Thoracic aorta (tissue), 2 donors: ENCODE measurements around the gene KIF21B. TPM values are rescaled to one million over a fixed set of nuclear protein-coding genes. Genes with fewer than 3 reads are reported as not detected.
A peak's percentile ranks its signal among the peaks of the same experiment; 100 is the strongest.

ENCODE experiments used
- ATAC-seq: fragments of 150-250 bp; one replicate; pipeline ENCODE4 v1.8.0; 2017; ENCODE audit warnings: low read depth; ENCODE audit not compliant: insufficient number of reproducible peaks, low FRiP score
- DNase-seq: peaks from one replicate; pipeline ENCODE4 v3.0.0-alpha.2; 2020; ENCODE audit warnings: low spot score
- H3K27ac ChIP-seq, 2 donors: fragments of 200-600 bp; sonication (generic); 1 replicate in 1 of 2; 2 replicates in 1 of 2; pipeline ENCODE4 v1.5.1; 2016; ENCODE audit warnings: mild to moderate bottlenecking in 2 of 2, moderate library complexity in 2 of 2
- H3K27me3 ChIP-seq: fragments of 200-600 bp; sonication (generic); replicated peaks from 2 replicates; pipeline ENCODE4 v1.6.0; 2016; ENCODE audit warnings: mild to moderate bottlenecking; ENCODE audit not compliant: insufficient read depth
- H3K36me3 ChIP-seq: fragments of 200-600 bp; sonication (generic); one replicate; pipeline ENCODE4 v1.5.1; 2016
- H3K4me1 ChIP-seq, 2 donors: fragments of 200-600 bp; sonication (generic); 1 replicate in 1 of 2; 2 replicates in 1 of 2; pipeline versions ENCODE4 v1.5.1 to v1.6.0; 2016; ENCODE audit warnings: low read depth in 2 of 2, mild to moderate bottlenecking in 1 of 2; ENCODE audit not compliant: control insufficient read depth in 1 of 2
- H3K4me3 ChIP-seq: fragments of 200-600 bp; sonication (generic); 2 replicates; pipeline ENCODE4 v1.5.1; 2016; ENCODE audit warnings: mild to moderate bottlenecking
- H3K9me3 ChIP-seq: fragments of 200-600 bp; sonication (generic); 2 replicates; pipeline ENCODE4 v1.5.1; 2016
- total RNA-seq, 2 donors: library from RNA; depleted of rRNA; stranded (reverse); fragments of >200 nt; gene quantifications; one replicate each; pipeline versions ENCODE4 v1.1.0 to v1.2.3, GENCODE V29; 2016
- TF ChIP-seq, protein P1 (sequence below): fragments of 200-600 bp; sonication (generic); IDR thresholded peaks from one replicate; pipeline ENCODE4 v1.5.1; 2019; ENCODE audit warnings: antibody characterized with exemption

KIF21B gene
- total RNA-seq, 2 donors from 2014 or later, result 4.2 to 4.7 TPM

DNA sequence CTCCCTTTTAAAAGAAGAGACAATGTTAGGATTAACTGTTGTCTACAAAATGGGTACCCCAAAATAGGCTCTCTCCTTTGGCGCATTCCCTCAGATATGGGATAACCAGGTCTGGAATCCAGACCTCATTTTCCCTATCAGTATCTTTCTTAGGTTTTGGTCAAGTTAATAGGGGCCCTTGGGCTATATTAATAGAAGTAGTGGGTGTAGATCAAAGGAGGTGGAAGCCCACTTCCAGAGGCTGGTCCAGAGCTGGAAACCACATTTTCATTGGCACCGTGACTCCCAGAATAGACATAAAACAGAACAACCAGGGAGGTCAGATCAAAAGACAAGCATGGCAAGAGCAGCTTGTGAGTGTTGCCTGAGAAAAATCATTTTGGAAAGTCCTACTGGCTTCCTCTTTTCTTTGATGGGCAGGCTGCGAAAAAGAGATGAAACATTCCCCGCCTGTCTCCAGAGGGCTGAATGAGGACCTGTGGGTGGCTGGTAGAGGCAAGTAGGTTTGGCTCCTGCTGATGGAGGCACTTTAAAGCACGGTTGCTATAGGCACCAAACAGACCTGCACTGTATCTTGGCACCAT, 25.8 kb upstream of the KIF21B start:
- TF ChIP-seq, protein P1, sequence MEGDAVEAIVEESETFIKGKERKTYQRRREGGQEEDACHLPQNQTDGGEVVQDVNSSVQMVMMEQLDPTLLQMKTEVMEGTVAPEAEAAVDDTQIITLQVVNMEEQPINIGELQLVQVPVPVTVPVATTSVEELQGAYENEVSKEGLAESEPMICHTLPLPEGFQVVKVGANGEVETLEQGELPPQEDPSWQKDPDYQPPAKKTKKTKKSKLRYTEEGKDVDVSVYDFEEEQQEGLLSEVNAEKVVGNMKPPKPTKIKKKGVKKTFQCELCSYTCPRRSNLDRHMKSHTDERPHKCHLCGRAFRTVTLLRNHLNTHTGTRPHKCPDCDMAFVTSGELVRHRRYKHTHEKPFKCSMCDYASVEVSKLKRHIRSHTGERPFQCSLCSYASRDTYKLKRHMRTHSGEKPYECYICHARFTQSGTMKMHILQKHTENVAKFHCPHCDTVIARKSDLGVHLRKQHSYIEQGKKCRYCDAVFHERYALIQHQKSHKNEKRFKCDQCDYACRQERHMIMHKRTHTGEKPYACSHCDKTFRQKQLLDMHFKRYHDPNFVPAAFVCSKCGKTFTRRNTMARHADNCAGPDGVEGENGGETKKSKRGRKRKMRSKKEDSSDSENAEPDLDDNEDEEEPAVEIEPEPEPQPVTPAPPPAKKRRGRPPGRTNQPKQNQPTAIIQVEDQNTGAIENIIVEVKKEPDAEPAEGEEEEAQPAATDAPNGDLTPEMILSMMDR, result no peak
- H3K4me1 ChIP-seq, result peaks cover 3 to 6% of the 10 kb centered on the region in 2 donors
- no peaks in the 10 kb centered on the region for H3K27me3 ChIP-seq
- no peaks in the 10 kb centered on the region for H3K36me3 ChIP-seq
- H3K9me3 ChIP-seq, result no peaks in the 10 kb centered on the region
- DNase-seq (no peak), ATAC-seq (no peak)
- H3K4me3 ChIP-seq, result no peak overlapping the region
- H3K27ac ChIP-seq, result no peak overlapping the region

DNA sequence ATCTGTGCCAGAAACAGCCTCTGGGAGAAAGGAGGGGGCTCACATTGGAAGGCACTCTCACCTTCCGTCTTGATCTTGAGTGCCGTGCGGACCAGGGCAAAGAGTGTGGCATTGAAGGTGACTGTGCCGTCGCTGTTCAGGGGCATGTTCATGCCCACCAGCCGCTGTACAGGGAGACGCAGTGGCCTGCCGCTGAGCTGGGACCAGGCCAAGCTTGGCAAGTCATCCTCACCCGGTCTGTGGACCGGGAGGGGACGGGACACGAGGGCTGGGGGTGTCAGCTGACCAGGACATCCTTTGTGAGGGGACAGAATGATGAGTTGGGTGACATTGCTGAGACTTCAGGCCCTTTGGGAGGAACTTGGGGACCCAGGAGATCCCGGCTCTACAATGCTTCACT, 25.0 kb upstream of the KIF21B start:
- Histone ChIP-seq H3K4me3 (no peak overlapping the region), H3K9me3 (no peaks in the 10 kb centered on the region), H3K27me3 (no peaks in the 10 kb centered on the region), H3K36me3 (no peaks in the 10 kb centered on the region), H3K27ac (no peak overlapping the region), H3K4me1 (no peaks in the 10 kb centered on the region)
- ATAC-seq, result no peak
- TF ChIP-seq, protein P1, result no peak
- DNase-seq, result no peak

DNA sequence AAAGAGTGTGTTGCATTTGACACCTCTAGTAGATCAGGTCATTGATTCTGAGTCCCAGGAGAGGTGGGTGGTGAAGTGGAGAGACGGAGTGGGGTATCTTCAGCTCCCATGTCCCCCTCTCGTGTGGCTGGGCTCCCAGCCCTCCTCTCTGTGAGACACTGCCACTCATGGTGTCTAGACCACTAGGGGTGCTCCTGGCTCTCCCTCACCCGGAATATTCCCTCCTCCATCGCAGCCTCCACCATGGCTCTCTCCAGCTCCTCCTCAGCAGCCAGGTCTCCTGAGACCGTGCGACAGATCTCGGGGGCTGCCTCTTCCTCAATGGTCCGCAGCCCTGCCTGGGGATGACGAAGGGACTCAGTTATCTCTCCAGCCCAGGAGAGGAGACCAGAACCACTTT, 20.6 kb upstream of the KIF21B start:
- no peaks in the 10 kb centered on the region for H3K27me3 ChIP-seq

DNA sequence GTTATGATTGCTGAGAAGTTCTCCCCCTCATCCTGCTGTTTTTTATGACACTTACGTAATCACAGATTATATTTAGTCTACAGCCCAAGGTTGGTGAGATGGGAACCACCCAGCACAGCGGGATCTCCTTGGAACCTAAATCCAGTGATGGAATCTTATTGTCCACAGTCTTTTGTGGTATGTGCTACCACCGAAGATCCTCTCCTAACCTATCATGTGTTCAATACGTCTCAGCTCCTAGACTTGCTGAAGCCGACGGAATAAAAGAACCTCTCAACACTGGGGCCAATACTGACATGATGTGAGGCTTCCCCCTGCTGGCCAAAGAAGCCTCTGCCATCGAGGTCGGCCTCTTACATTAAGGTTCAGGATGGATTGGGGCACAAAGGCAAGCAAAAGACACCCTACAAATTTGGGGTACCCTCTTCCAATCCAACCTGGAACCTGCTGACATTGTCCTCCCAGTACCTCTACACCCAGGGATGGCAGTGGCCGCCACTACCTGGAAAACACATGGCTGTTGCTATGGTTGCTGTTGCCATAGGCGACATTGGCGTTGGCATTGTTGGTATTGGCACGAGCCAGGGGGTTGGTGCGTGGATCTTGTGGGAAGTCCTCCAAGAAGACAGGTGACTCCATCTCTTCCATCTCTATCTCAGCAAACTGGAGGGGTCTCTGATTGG, 19.4 kb upstream of the KIF21B start:
- Histone ChIP-seq H3K27me3 (no peaks in the 10 kb centered on the region), H3K36me3 (no peaks in the 10 kb centered on the region), H3K4me3 (no peak overlapping the region), H3K27ac (no peak overlapping the region), H3K9me3 (no peaks in the 10 kb centered on the region), H3K4me1 (no peaks in the 10 kb centered on the region)
- DNase-seq (no peak), ATAC-seq (peak; percentile 33)
- TF ChIP-seq, protein P1, result peak; percentile 76

More for the DNA sequence above, 20.6 kb upstream of the KIF21B start:
- H3K4me3 ChIP-seq, result no peak overlapping the region
- H3K9me3 ChIP-seq, result no peaks in the 10 kb centered on the region
- no peak overlapping the region for H3K27ac ChIP-seq
- H3K4me1 ChIP-seq, result no peaks in the 10 kb centered on the region
- TF ChIP-seq, protein P1, result no peak
- H3K36me3 ChIP-seq, result no peaks in the 10 kb centered on the region
- ATAC-seq, result no peak
- DNase-seq, result no peak

DNA sequence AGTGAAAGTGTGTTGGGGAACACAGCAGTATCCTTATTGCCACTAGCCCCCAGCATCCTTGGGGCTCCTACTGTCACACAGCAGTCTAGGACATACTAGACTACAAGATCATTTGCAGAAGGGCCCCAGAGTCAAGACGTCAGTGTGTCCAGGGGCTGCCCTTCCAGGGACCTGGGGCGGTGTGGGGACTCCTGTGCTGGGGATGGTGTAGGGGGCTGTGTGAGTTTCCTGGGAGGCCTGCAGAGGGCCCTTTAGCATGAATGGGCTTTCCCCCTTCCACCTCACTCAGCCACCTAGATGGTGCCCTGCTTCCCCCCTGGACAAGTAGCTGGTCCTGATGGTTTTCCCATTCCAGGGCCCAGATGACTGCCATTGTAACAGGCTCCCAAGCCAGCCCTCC, 17.5 kb upstream of the KIF21B start:
- DNase-seq (no peak), ATAC-seq (no peak)
- TF ChIP-seq, protein P1, result no peak
- H3K4me3 ChIP-seq, result no peak overlapping the region
- H3K27me3 ChIP-seq, result no peaks in the 10 kb centered on the region
- H3K36me3 ChIP-seq, result no peaks in the 10 kb centered on the region
- H3K9me3 ChIP-seq, result no peaks in the 10 kb centered on the region
- H3K4me1 ChIP-seq, result no peaks in the 10 kb centered on the region
- H3K27ac ChIP-seq, result no peak overlapping the region
